ENCODE measurements around the gene SLC23A2. TPM values are rescaled to one million over a fixed set of nuclear protein-coding genes. Genes with fewer than 3 reads are reported as not detected.

The SLC23A2 gene
- total and polyA plus RNA-seq, 12 donors, result 51.0 to 294 (median 145) TPM

GRCh38 chr20:4913147-4913546 is 88.2 kb downstream of the SLC23A2 start:
- Histone ChIP-seq H3K36me3 (replicated peaks in 1 of 2) (peaks cover 0 to 11% of the 10 kb centered on the region in 2 donors), H3K4me3 (no peak overlapping the region), H3K9me3 (replicated peaks in 1 of 3) (no peaks in the 10 kb centered on the region), H3K4me1 (replicated peaks in 1 of 2) (peaks cover 13 to 31% of the 10 kb centered on the region in 2 donors), H3K27me3 (no peaks in the 10 kb centered on the region), H3K27ac (peak overlapping the region in 1 of 5 donors; percentile 4)
- TF ChIP-seq POLR2A (IDR thresholded peaks at IDR 0.05), result no peak
- no peak for TF ChIP-seq CTCF (IDR thresholded peaks at IDR 0.05)
- WGBS, 4 donors, result 90 to 97% (median 94%) methylated on average over 7 of the region's 7 CpGs
- intact Hi-C loops (cut with DNase I), result no loop called here
- DNase-seq, result no peak

- DNase-seq, result no peak
- Histone ChIP-seq H3K27ac (peak overlapping the region in 1 of 5 donors; percentile 4), H3K9me3 (replicated peaks in 1 of 3) (no peaks in the 10 kb centered on the region), H3K36me3 (replicated peaks in 1 of 2) (peaks cover 0 to 11% of the 10 kb centered on the region in 2 donors), H3K27me3 (no peaks in the 10 kb centered on the region), H3K4me1 (replicated peaks in 1 of 2) (peaks cover 12 to 29% of the 10 kb centered on the region in 2 donors), H3K4me3 (no peak overlapping the region)
- WGBS, 4 donors, result 88 to 92% (median 91%) methylated on average over 15 of the region's 15 CpGs
- intact Hi-C loops (cut with DNase I), result no loop called here
- TF ChIP-seq CTCF (IDR thresholded peaks at IDR 0.05) (no peak), POLR2A (IDR thresholded peaks at IDR 0.05) (no peak)
These were observed 88.7 kb downstream of the SLC23A2 start for GRCh38 chr20:4912380-4913142.

- TF ChIP-seq CTCF (IDR thresholded peaks at IDR 0.05) (no peak), POLR2A (IDR thresholded peaks at IDR 0.05) (no peak)
- no peak overlapping the region for H3K4me3 ChIP-seq
- no peak overlapping the region for H3K27ac ChIP-seq
- peaks cover 0 to 11% of the 10 kb centered on the region in 2 donors for H3K36me3 ChIP-seq (replicated peaks in 1 of 2)
- no peak for DNase-seq
- 81 to 92% (median 86%) methylated on average over 5 of the region's 5 CpGs for WGBS, 4 donors
- peaks cover 0 to 25% of the 10 kb centered on the region in 2 donors for H3K4me1 ChIP-seq (replicated peaks in 1 of 2)
- no peaks in the 10 kb centered on the region for H3K9me3 ChIP-seq (replicated peaks in 1 of 3)
- no peaks in the 10 kb centered on the region for H3K27me3 ChIP-seq
- intact Hi-C loops (cut with DNase I), result no loop called here
These were observed 90.4 kb downstream of the SLC23A2 start for GRCh38 chr20:4910951-4911350.

GRCh38 chr20:4905613-4906012 is 95.7 kb downstream of the SLC23A2 start:
- H3K9me3 ChIP-seq (replicated peaks in 1 of 3), result no peaks in the 10 kb centered on the region
- H3K27me3 ChIP-seq, result no peaks in the 10 kb centered on the region
- H3K4me1 ChIP-seq (replicated peaks in 1 of 2), result peaks cover 0 to 43% of the 10 kb centered on the region in 2 donors
- H3K4me3 ChIP-seq, result no peak overlapping the region
- TF ChIP-seq POLR2A (IDR thresholded peaks at IDR 0.05) (no peak), CTCF (IDR thresholded peaks at IDR 0.05) (no peak)
- 48 to 61% (median 51%) methylated on average over 4 of the region's 4 CpGs for WGBS, 4 donors
- peak in 1 of 7 donors; percentile 48 for DNase-seq
- H3K27ac ChIP-seq, result no peak overlapping the region
- peaks cover 0 to 13% of the 10 kb centered on the region in 2 donors for H3K36me3 ChIP-seq (replicated peaks in 1 of 2)
- intact Hi-C loops (cut with DNase I), result no loop called here
